ENCODE measurements around the gene C12orf42.
"Not testable (repeated sequence)": the region's sequence is repeated elsewhere in the genome, so short reads cannot be mapped to it uniquely, and the experiment has no call there.

Gene C12orf42

GRCh38 chr12:103424849-103425586 is 70.8 kb downstream of the C12orf42 start:
- not testable (repeated sequence) for H3K27me3 Mint-ChIP-seq (ENCODE audit: low read depth); H3K4me3 Mint-ChIP-seq; DNase-seq (ENCODE audit: low spot score); H3K27ac Mint-ChIP-seq; H3K4me1 Mint-ChIP-seq (ENCODE audit: low read depth); H3K36me3 Mint-ChIP-seq (ENCODE audit: low read depth)
- H3K9me3 Mint-ChIP-seq: peaks cover 22% of the 10 kb centered on the region

DNA sequence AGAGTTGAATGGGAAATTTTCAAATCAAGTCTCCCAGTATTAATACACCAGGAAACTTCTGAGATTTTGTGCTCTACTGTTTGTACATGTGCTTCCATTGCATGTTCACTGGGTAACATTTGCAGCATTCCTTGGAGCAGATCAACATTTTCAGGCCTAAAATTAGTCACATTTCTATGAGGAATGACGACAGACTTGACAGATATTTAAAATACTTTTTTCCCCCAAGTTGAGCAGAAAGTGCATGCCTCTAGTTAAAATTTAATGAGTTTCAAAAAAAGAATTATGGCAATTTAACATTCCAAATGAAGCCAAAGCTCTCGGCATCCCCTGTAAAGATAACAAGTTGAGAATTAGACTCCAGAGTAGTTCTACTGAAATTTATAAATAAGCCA is 72.3 kb downstream of the C12orf42 start:
- no peak overlapping the region for H3K4me3 Mint-ChIP-seq
- peaks cover 5% of the 10 kb centered on the region for H3K27me3 Mint-ChIP-seq (ENCODE audit: low read depth)
- no peaks in the 10 kb centered on the region for H3K36me3 Mint-ChIP-seq (ENCODE audit: low read depth)
- H3K9me3 Mint-ChIP-seq: peaks cover 12% of the 10 kb centered on the region
- H3K4me1 Mint-ChIP-seq (ENCODE audit: low read depth): no peaks in the 10 kb centered on the region
- DNase-seq (ENCODE audit: low spot score): no peak
- no peak overlapping the region for H3K27ac Mint-ChIP-seq

DNA sequence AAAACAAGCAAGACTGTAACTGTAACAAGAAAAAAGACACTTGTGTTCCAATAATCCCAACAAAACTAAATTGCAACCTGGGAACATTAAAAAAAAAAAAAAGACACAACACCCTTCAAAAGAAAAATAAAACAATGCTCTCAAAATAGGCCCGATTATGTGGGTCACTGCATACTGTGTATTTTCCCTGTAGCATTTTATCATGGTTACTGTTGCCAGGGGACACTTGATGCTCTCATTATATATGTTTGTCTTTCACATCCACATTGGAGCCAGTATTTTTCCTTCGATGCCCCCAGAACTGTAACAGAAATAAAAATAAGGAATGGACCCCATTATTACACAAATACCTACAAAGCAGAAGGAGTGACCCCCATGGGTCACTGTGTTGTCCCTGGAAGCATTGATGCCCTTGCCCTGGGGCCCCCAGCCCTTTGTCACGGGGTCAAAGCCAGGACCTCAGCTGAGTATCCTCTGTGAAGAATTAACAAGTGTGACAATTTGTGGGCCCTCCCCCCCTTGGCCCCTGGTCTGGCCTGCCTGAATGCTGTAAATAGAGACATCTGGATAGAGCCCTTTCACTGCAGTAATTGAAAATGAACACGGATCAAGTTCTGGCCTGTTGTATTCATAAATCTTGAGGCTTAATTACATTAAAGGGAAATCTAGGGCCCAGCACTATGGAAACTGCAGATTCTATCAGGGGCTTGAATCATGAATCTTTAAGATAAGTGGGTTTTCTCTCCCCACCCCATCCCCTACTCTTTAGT is 72.8 kb downstream of the C12orf42 start:
- Mint-ChIP-seq H3K27ac (no peak overlapping the region), H3K27me3 (ENCODE audit: low read depth) (peaks cover 5% of the 10 kb centered on the region), H3K4me3 (no peak overlapping the region), H3K36me3 (ENCODE audit: low read depth) (no peaks in the 10 kb centered on the region), H3K9me3 (peaks cover 6% of the 10 kb centered on the region), H3K4me1 (ENCODE audit: low read depth) (no peaks in the 10 kb centered on the region)
- DNase-seq (ENCODE audit: low spot score): no peak

DNA sequence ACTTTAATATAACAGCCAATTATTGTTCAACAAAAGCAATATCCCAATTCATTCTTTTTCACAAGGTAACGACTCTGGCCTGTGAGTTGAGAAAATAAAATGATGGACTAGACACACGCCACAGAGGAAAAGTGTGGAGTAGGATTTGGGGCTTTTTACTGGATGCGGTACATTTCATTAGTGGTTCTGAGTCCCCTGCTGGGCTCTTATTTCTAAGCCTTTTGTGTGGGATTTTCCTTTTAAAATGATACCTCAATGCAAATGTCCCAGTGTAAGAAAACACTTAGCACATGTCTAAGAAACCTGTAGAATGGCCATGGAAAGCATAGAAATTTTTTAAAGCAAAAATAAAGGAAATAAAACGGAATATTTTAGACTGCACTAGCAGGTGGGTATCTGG is 73.4 kb downstream of the C12orf42 start:
- Mint-ChIP-seq H3K27me3 (ENCODE audit: low read depth) (peaks cover 4% of the 10 kb centered on the region), H3K9me3 (peaks cover under 1% of the 10 kb centered on the region), H3K4me3 (no peak overlapping the region), H3K4me1 (ENCODE audit: low read depth) (no peaks in the 10 kb centered on the region), H3K27ac (no peak overlapping the region), H3K36me3 (ENCODE audit: low read depth) (no peaks in the 10 kb centered on the region)
- DNase-seq (ENCODE audit: low spot score): no peak

GRCh38 chr12:103421402-103421801 is 74.4 kb downstream of the C12orf42 start:
- Mint-ChIP-seq H3K36me3 (ENCODE audit: low read depth) (no peaks in the 10 kb centered on the region), H3K27ac (no peak overlapping the region)

DNA sequence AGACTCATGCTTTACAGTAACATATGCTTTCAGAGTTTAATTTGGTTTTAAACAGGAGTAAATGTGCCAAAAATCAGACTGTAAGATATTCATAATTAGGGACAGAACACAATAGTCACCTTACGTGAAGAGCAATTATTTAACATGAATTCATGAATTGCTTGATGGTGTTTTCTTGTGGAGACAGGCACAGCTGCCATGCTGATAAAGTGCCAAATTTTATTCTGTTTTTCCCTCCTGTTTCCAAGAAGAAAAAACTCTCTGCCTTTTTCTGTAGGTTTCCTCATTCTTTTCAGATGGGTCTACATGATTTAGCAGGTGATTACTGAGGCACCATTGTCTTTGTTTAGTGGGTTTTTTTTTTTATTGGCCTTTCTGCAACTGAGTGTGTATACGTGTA is 80.1 kb downstream of the C12orf42 start:
- no peak overlapping the region for H3K4me3 Mint-ChIP-seq

More at GRCh38 chr12:103421402-103421801, 74.4 kb downstream of the C12orf42 start:
- Mint-ChIP-seq H3K9me3 (no peaks in the 10 kb centered on the region), H3K4me3 (no peak overlapping the region), H3K4me1 (ENCODE audit: low read depth) (no peaks in the 10 kb centered on the region), H3K27me3 (ENCODE audit: low read depth) (peaks cover 3% of the 10 kb centered on the region)
- no peak for DNase-seq (ENCODE audit: low spot score)

GRCh38 chr12:103401421-103401820 is 94.3 kb downstream of the C12orf42 start:
- Mint-ChIP-seq H3K27me3 (ENCODE audit: low read depth) (no peaks in the 10 kb centered on the region), H3K9me3 (peaks cover 5% of the 10 kb centered on the region), H3K27ac (no peak overlapping the region), H3K36me3 (ENCODE audit: low read depth) (no peaks in the 10 kb centered on the region), H3K4me1 (ENCODE audit: low read depth) (no peaks in the 10 kb centered on the region), H3K4me3 (no peak overlapping the region)
- DNase-seq (ENCODE audit: low spot score): no peak

More for the DNA sequence above, 80.1 kb downstream of the C12orf42 start:
- no peaks in the 10 kb centered on the region for H3K36me3 Mint-ChIP-seq (ENCODE audit: low read depth)
- H3K4me1 Mint-ChIP-seq (ENCODE audit: low read depth): no peaks in the 10 kb centered on the region
- H3K9me3 Mint-ChIP-seq: peaks cover 4% of the 10 kb centered on the region
- no peaks in the 10 kb centered on the region for H3K27me3 Mint-ChIP-seq (ENCODE audit: low read depth)
- no peak for DNase-seq (ENCODE audit: low spot score)
- no peak overlapping the region for H3K27ac Mint-ChIP-seq

GRCh38 chr12:103399986-103400385 is 95.8 kb downstream of the C12orf42 start:
- peaks cover 6% of the 10 kb centered on the region for H3K9me3 Mint-ChIP-seq
- H3K4me3 Mint-ChIP-seq: no peak overlapping the region
- no peak overlapping the region for H3K27ac Mint-ChIP-seq
- no peak for DNase-seq (ENCODE audit: low spot score)
- no peaks in the 10 kb centered on the region for H3K36me3 Mint-ChIP-seq (ENCODE audit: low read depth)
- no peaks in the 10 kb centered on the region for H3K4me1 Mint-ChIP-seq (ENCODE audit: low read depth)
- no peaks in the 10 kb centered on the region for H3K27me3 Mint-ChIP-seq (ENCODE audit: low read depth)

DNA sequence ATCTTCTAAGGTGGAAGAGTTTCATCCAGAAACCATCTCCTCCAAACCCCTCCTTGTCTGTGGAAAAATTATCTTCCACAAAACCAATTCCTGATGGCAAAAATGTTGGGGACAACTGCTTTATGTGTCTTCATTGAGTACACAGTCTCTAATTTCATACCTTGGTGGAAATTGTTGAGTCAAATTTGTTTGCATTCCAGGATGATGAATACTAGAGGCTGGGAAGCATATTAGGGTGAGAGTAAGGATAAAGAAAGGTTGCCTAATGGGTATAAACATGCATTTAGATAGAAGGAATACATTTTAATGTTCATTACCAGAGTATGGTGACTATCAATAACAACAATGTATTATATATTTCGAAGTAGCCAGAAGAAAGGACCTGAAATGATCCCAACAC is 98.2 kb downstream of the C12orf42 start:
- Mint-ChIP-seq H3K27ac (no peak overlapping the region), H3K36me3 (ENCODE audit: low read depth) (no peaks in the 10 kb centered on the region), H3K27me3 (ENCODE audit: low read depth) (no peaks in the 10 kb centered on the region), H3K9me3 (peaks cover 6% of the 10 kb centered on the region), H3K4me1 (ENCODE audit: low read depth) (no peaks in the 10 kb centered on the region), H3K4me3 (no peak overlapping the region)
- no peak for DNase-seq (ENCODE audit: low spot score)

- no peak overlapping the region for H3K27ac Mint-ChIP-seq
- H3K9me3 Mint-ChIP-seq: peaks cover 9% of the 10 kb centered on the region
- no peaks in the 10 kb centered on the region for H3K27me3 Mint-ChIP-seq (ENCODE audit: low read depth)
- no peak overlapping the region for H3K4me3 Mint-ChIP-seq
- H3K36me3 Mint-ChIP-seq (ENCODE audit: low read depth): no peaks in the 10 kb centered on the region
- DNase-seq (ENCODE audit: low spot score): no peak
- no peaks in the 10 kb centered on the region for H3K4me1 Mint-ChIP-seq (ENCODE audit: low read depth)
These were observed 103.0 kb downstream of the C12orf42 start for GRCh38 chr12:103392722-103393121.

DNA sequence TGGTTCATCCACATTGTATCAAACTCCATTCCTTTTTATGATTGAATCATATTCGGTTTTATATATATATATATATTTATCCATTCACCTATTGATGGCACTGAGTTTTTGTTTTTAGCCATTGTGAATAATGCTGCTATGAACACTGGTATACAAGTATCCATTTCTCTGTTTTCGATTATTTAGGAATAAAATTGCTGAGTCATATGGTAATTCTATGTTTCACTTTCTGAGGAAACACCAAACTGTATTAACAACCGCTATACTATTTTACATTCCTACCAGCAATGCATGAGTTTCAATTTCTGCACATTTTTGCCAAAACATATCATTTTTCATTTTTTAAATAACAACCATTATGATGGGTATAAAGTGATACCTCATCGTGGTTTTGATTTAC is 104.7 kb downstream of the C12orf42 start:
- H3K27ac Mint-ChIP-seq: no peak overlapping the region
- H3K4me3 Mint-ChIP-seq: no peak overlapping the region
- H3K27me3 Mint-ChIP-seq (ENCODE audit: low read depth): no peaks in the 10 kb centered on the region
- no peak for DNase-seq (ENCODE audit: low spot score)
- H3K4me1 Mint-ChIP-seq (ENCODE audit: low read depth): no peaks in the 10 kb centered on the region
- peaks cover 3% of the 10 kb centered on the region for H3K9me3 Mint-ChIP-seq
- no peaks in the 10 kb centered on the region for H3K36me3 Mint-ChIP-seq (ENCODE audit: low read depth)

DNA sequence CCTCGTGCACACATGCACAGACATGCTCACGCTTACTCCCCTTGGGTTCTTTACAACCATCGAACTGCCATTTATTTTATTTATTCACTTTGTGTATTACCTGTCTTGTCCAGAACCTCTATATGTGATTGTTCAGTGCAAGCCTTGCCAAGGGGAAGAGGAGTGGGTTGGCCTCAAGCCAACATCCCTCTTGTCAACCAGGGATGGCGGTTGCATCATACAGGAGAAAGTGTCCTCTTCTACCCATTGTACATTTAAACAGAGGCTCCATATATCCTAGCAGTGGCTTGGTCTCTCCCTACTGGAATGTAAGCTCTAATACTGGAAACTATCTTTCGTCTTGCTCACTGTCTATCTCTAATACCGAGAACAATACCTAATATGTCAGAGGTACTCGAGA is 108.4 kb downstream of the C12orf42 start:
- H3K4me1 Mint-ChIP-seq (ENCODE audit: low read depth): no peaks in the 10 kb centered on the region
- no peak for DNase-seq (ENCODE audit: low spot score)
- H3K9me3 Mint-ChIP-seq: peaks cover 3% of the 10 kb centered on the region
- H3K4me3 Mint-ChIP-seq: no peak overlapping the region
- no peaks in the 10 kb centered on the region for H3K36me3 Mint-ChIP-seq (ENCODE audit: low read depth)
- no peak overlapping the region for H3K27ac Mint-ChIP-seq
- no peaks in the 10 kb centered on the region for H3K27me3 Mint-ChIP-seq (ENCODE audit: low read depth)

DNA sequence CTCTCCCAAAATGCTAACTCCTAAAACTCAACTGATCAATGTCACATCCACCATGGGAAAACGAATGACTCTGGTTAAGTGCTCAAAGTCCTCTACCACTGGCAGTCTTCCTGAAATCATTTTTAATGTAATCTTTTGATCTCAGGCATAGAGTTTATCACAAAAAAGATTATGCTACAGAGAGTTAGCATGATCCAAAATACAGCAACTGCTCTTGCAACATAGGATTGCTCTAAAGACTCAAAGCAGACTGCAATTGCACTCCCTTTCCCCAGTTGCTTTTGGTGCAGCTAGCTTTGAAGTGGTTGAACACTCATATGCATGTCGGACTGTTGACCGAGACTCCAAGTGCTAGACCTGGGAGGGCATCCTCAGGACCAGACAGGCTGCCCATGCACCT is 109.3 kb downstream of the C12orf42 start:
- H3K4me3 Mint-ChIP-seq: no peak overlapping the region
- H3K27me3 Mint-ChIP-seq (ENCODE audit: low read depth): no peaks in the 10 kb centered on the region
- H3K27ac Mint-ChIP-seq: no peak overlapping the region
- no peaks in the 10 kb centered on the region for H3K36me3 Mint-ChIP-seq (ENCODE audit: low read depth)
- peaks cover 3% of the 10 kb centered on the region for H3K9me3 Mint-ChIP-seq
- H3K4me1 Mint-ChIP-seq (ENCODE audit: low read depth): no peaks in the 10 kb centered on the region
- DNase-seq (ENCODE audit: low spot score): no peak

GRCh38 chr12:103382736-103383346 is 112.9 kb downstream of the C12orf42 start:
- DNase-seq (ENCODE audit: low spot score): no peak
- no peaks in the 10 kb centered on the region for H3K36me3 Mint-ChIP-seq (ENCODE audit: low read depth)
- no peaks in the 10 kb centered on the region for H3K4me1 Mint-ChIP-seq (ENCODE audit: low read depth)
- H3K27me3 Mint-ChIP-seq (ENCODE audit: low read depth): no peaks in the 10 kb centered on the region
- no peak overlapping the region for H3K4me3 Mint-ChIP-seq
- no peak overlapping the region for H3K27ac Mint-ChIP-seq
- H3K9me3 Mint-ChIP-seq: no peaks in the 10 kb centered on the region
